Upper lobe of right lung (tissue), 1 donor: ENCODE data around the gene PHYKPL. TPM values are rescaled to one million over a fixed set of nuclear protein-coding genes. Genes with fewer than 3 reads are reported as not detected.

Source experiments
- ATAC-seq: fragments of 200-7000 bp; cut with Tn5 transposase; one replicate; pipeline ENCODE4 v1.9.1; 2020; ENCODE audit warnings: mild to moderate bottlenecking, moderate library complexity
- DNase-seq: peaks from one replicate; pipeline ENCODE4 v3.0.0-alpha.2; 2020
- H3K27ac ChIP-seq: fragments of 200-600 bp; one replicate; pipeline ENCODE4 v1.8.0; 2022
- H3K27me3 ChIP-seq: fragments of 200-600 bp; one replicate; pipeline ENCODE4 v1.8.0; 2022; ENCODE audit warnings: mild to moderate bottlenecking
- H3K36me3 ChIP-seq: fragments of 200-600 bp; one replicate; pipeline ENCODE4 v1.8.0; 2022
- H3K4me1 ChIP-seq: fragments of 200-600 bp; one replicate; pipeline ENCODE4 v1.8.0; 2022
- H3K4me3 ChIP-seq: fragments of 200-600 bp; one replicate; pipeline ENCODE4 v1.8.0; 2022; ENCODE audit warnings: mild to moderate bottlenecking
- H3K9me3 ChIP-seq: fragments of 200-600 bp; one replicate; pipeline ENCODE4 v1.8.0; 2022
- intact Hi-C: fragments of 100-400 bp; cut with DNase I; formaldehyde crosslinking; loops from one replicate; pipeline ENCODE4 v1.11.0; 2022
- total RNA-seq: library from RNA; stranded (reverse); fragmentation: NEBNext Ultra II Directional; extraction: Animal tissue kit (Norgen Biotek cat#: 25700); gene quantifications from one replicate; pipeline ENCODE4 v1.2.1, GENCODE V29; 2021
- TF ChIP-seq, protein P1 (sequence below): fragments of 200-600 bp; IDR thresholded peaks from one replicate; pipeline ENCODE4 v1.8.0; 2022; ENCODE audit warnings: antibody characterized with exemption
- donor health status: DM: no; HTN: yes; CAD: no; lungs with severe emphysema.

Gene PHYKPL
- total RNA-seq, 1 donor from 2014 or later: 96.1 TPM

- TF ChIP-seq, protein P1, sequence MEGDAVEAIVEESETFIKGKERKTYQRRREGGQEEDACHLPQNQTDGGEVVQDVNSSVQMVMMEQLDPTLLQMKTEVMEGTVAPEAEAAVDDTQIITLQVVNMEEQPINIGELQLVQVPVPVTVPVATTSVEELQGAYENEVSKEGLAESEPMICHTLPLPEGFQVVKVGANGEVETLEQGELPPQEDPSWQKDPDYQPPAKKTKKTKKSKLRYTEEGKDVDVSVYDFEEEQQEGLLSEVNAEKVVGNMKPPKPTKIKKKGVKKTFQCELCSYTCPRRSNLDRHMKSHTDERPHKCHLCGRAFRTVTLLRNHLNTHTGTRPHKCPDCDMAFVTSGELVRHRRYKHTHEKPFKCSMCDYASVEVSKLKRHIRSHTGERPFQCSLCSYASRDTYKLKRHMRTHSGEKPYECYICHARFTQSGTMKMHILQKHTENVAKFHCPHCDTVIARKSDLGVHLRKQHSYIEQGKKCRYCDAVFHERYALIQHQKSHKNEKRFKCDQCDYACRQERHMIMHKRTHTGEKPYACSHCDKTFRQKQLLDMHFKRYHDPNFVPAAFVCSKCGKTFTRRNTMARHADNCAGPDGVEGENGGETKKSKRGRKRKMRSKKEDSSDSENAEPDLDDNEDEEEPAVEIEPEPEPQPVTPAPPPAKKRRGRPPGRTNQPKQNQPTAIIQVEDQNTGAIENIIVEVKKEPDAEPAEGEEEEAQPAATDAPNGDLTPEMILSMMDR: no peak
- no peak for DNase-seq
- Histone ChIP-seq H3K27ac (no peak overlapping the region), H3K27me3 (no peaks in the 10 kb centered on the region), H3K9me3 (no peaks in the 10 kb centered on the region), H3K4me3 (no peak overlapping the region), H3K36me3 (peaks cover 92% of the 10 kb centered on the region), H3K4me1 (peaks cover under 1% of the 10 kb centered on the region)
- intact Hi-C loops: no loop called here
- ATAC-seq: no peak
These were observed 19.6 kb downstream of the PHYKPL start for GRCh38 chr5:178213003-178213461.

GRCh38 chr5:178212241-178213002 lies 20.2 kb downstream of the PHYKPL start:
- ATAC-seq: no peak

GRCh38 chr5:178211095-178212048 lies 21.2 kb downstream of the PHYKPL start:
- DNase-seq (no peak), ATAC-seq (no peak)
- no peak overlapping the region for H3K4me3 ChIP-seq
- H3K9me3 ChIP-seq: no peaks in the 10 kb centered on the region
- no peak overlapping the region for H3K27ac ChIP-seq
- peaks cover 18% of the 10 kb centered on the region for H3K4me1 ChIP-seq
- TF ChIP-seq, protein P1: no peak
- intact Hi-C loops: no loop called here
- H3K36me3 ChIP-seq: peaks cover 99% of the 10 kb centered on the region
- H3K27me3 ChIP-seq: no peaks in the 10 kb centered on the region

More at GRCh38 chr5:178212241-178213002, 20.2 kb downstream of the PHYKPL start:
- TF ChIP-seq, protein P1: no peak
- Histone ChIP-seq H3K27ac (no peak overlapping the region), H3K27me3 (no peaks in the 10 kb centered on the region), H3K9me3 (no peaks in the 10 kb centered on the region), H3K36me3 (peaks cover 98% of the 10 kb centered on the region), H3K4me3 (no peak overlapping the region), H3K4me1 (peaks cover 7% of the 10 kb centered on the region)
- intact Hi-C loops: no loop called here
- DNase-seq: no peak

DNA sequence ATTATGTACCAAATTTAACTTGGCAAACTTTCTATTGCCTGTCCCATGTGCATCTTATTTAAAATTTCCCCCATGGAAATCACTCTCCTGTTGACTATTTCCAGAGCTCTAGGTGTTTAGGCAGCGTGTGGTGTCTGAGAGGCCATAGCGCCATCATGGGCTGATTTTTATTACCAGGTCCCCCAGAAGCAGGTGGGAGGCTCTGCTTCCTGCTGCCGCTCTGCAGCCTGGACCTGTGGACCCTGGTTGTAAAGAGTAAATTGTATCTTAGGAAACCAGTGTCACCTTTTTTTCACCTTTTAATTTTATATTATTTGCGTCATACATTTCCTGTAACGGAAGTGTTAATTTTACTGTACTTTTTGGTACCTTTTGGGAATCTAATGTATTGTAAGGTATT lies 21.9 kb downstream of the PHYKPL start:
- H3K36me3 ChIP-seq: peaks cover 96% of the 10 kb centered on the region

DNA sequence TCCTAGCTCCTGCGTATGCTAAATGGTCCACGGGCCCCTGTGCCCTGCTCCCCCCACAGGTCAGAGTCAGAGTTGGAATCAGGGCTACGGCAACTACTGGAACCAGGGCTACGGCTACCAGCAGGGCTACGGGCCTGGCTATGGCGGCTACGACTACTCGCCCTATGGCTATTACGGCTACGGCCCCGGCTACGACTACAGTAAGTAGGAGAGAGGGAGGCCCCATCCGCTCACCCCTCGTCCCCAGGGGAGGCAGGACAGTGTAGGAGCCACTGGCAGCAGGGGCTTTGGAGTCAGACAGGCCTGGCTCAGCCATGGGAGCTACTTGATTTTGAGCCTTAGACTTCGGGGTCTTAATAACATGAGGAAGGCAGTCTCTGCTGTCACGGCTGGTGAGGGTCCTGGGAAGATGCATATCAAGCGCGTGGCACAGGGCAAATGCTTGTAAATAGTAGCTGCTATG lies 22.5 kb downstream of the PHYKPL start:
- Histone ChIP-seq H3K4me1 (peaks cover 26% of the 10 kb centered on the region), H3K4me3 (no peak overlapping the region), H3K27me3 (no peaks in the 10 kb centered on the region), H3K36me3 (peaks cover 90% of the 10 kb centered on the region), H3K9me3 (no peaks in the 10 kb centered on the region), H3K27ac (no peak overlapping the region)
- DNase-seq (no peak), ATAC-seq (no peak)
- intact Hi-C loops: no loop called here
- TF ChIP-seq, protein P1: no peak

More for the DNA sequence above, 21.9 kb downstream of the PHYKPL start:
- peaks cover 24% of the 10 kb centered on the region for H3K4me1 ChIP-seq
- H3K27ac ChIP-seq: no peak overlapping the region
- H3K27me3 ChIP-seq: no peaks in the 10 kb centered on the region
- H3K4me3 ChIP-seq: no peak overlapping the region
- no peaks in the 10 kb centered on the region for H3K9me3 ChIP-seq
- no peak for ATAC-seq
- intact Hi-C loops: no loop called here
- TF ChIP-seq, protein P1: no peak
- no peak for DNase-seq
